C4-2B (cell line): ENCODE measurements around the gene ATXN7L1.

Experiments used
- CTCF ChIP-seq: fragments of 450-650 bp; conservative IDR thresholded peaks from 2 replicates; pipeline ENCODE4 v1.5.1; 2017; ENCODE audit warnings: mild to moderate bottlenecking
- ZFX ChIP-seq: fragments of 450-650 bp; IDR thresholded peaks from 2 replicates; pipeline ENCODE4 v1.6.1; 2017

- TF ChIP-seq CTCF (no peak), ZFX (no peak)
Observed at GRCh38 chr7:105905209-105905909, 29.0 kb upstream of the ATXN7L1 start.
